GM18498 (cell line): Measurements from ENCODE around the gene RCAN1.
A peak's percentile ranks its signal among the peaks of the same experiment; 100 is the strongest.

Source experiments
- ATAC-seq: cut with Tn5 transposase; IDR thresholded peaks from one replicate; pipeline ENCODE4 v1.9.1; 2021; ENCODE audit warnings: mild to moderate bottlenecking, moderate library complexity; ENCODE audit not compliant: unreplicated experiment

RCAN1 gene

GRCh38 chr21:34602061-34602460 is 12.9 kb downstream of the RCAN1 start:
- no peak for ATAC-seq

- no peak for ATAC-seq
Measured at GRCh38 chr21:34599534-34600101, 15.3 kb downstream of the RCAN1 start.

GRCh38 chr21:34598931-34599400 is 15.9 kb downstream of the RCAN1 start:
- no peak for ATAC-seq

GRCh38 chr21:34597406-34597805 is 17.5 kb downstream of the RCAN1 start:
- ATAC-seq: no peak

GRCh38 chr21:34596561-34597271 is 18.2 kb downstream of the RCAN1 start:
- no peak for ATAC-seq

- no peak for ATAC-seq
Measured at GRCh38 chr21:34595457-34595856, 19.5 kb downstream of the RCAN1 start.

GRCh38 chr21:34594566-34595234 is 20.2 kb downstream of the RCAN1 start:
- no peak for ATAC-seq

GRCh38 chr21:34593954-34594531 is 20.9 kb downstream of the RCAN1 start:
- ATAC-seq: no peak

GRCh38 chr21:34593423-34593822 is 21.5 kb downstream of the RCAN1 start:
- no peak for ATAC-seq

GRCh38 chr21:34592120-34592955 is 22.6 kb downstream of the RCAN1 start:
- ATAC-seq: no peak

- ATAC-seq: no peak
Measured at GRCh38 chr21:34590520-34590919, 24.4 kb downstream of the RCAN1 start.

- no peak for ATAC-seq
Measured at GRCh38 chr21:34589511-34590282, 25.2 kb downstream of the RCAN1 start.

GRCh38 chr21:34583926-34584563 is 30.9 kb downstream of the RCAN1 start:
- ATAC-seq: no peak

GRCh38 chr21:34582506-34583150 is 32.3 kb downstream of the RCAN1 start:
- peak; percentile 53 for ATAC-seq

GRCh38 chr21:34580181-34580700 is 34.7 kb downstream of the RCAN1 start:
- ATAC-seq: no peak

GRCh38 chr21:34579411-34579810 is 35.5 kb downstream of the RCAN1 start:
- ATAC-seq: no peak

GRCh38 chr21:34576041-34576511 is 38.8 kb downstream of the RCAN1 start:
- no peak for ATAC-seq

- ATAC-seq: no peak
Measured at GRCh38 chr21:34574601-34575529, 40.0 kb downstream of the RCAN1 start.
